Ovary (tissue), 3 donors: ENCODE data around the gene CTDSP2.

Source experiments
- EP300 ChIP-seq: sonication (generic); formaldehyde crosslinking; IDR thresholded peaks from one replicate; pipeline ENCODE4 v1.6.1; 2017; ENCODE audit warnings: antibody characterized with exemption
- POLR2A ChIP-seq: fragments of 450-650 bp; IDR thresholded peaks from one replicate; pipeline ENCODE4 v1.6.1; 2017; ENCODE audit warnings: antibody characterized with exemption, mild to moderate bottlenecking, moderate library complexity
- TF ChIP-seq, protein P1 (sequence below), 3 donors: fragments of 450-650 bp in 2 of 3; fragments of 200-600 bp in 1 of 3; IDR thresholded peaks; one replicate each; pipeline versions ENCODE4 v1.5.1 to v1.8.0; 2016 to 2022; ENCODE audit warnings: antibody characterized with exemption in 3 of 3, mild to moderate bottlenecking in 1 of 3
- donor health status: DM: no; HTN: no; CAD: no.

GRCh38 chr12:57887631-57888408, 41.3 kb upstream of the CTDSP2 start:
- TF ChIP-seq, protein P1, sequence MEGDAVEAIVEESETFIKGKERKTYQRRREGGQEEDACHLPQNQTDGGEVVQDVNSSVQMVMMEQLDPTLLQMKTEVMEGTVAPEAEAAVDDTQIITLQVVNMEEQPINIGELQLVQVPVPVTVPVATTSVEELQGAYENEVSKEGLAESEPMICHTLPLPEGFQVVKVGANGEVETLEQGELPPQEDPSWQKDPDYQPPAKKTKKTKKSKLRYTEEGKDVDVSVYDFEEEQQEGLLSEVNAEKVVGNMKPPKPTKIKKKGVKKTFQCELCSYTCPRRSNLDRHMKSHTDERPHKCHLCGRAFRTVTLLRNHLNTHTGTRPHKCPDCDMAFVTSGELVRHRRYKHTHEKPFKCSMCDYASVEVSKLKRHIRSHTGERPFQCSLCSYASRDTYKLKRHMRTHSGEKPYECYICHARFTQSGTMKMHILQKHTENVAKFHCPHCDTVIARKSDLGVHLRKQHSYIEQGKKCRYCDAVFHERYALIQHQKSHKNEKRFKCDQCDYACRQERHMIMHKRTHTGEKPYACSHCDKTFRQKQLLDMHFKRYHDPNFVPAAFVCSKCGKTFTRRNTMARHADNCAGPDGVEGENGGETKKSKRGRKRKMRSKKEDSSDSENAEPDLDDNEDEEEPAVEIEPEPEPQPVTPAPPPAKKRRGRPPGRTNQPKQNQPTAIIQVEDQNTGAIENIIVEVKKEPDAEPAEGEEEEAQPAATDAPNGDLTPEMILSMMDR (IDR thresholded peaks at IDR 0.05) = no peak
- TF ChIP-seq POLR2A (no peak), EP300 (no peak)
